ENCODE data around the gene NDUFS7. TPM values are rescaled to one million over a fixed set of nuclear protein-coding genes. Genes with fewer than 3 reads are reported as not detected.

The NDUFS7 gene
- total and polyA plus RNA-seq, 7 experiments from 2014 or later, result 48.4 to 232 (median 68.7) TPM

DNA sequence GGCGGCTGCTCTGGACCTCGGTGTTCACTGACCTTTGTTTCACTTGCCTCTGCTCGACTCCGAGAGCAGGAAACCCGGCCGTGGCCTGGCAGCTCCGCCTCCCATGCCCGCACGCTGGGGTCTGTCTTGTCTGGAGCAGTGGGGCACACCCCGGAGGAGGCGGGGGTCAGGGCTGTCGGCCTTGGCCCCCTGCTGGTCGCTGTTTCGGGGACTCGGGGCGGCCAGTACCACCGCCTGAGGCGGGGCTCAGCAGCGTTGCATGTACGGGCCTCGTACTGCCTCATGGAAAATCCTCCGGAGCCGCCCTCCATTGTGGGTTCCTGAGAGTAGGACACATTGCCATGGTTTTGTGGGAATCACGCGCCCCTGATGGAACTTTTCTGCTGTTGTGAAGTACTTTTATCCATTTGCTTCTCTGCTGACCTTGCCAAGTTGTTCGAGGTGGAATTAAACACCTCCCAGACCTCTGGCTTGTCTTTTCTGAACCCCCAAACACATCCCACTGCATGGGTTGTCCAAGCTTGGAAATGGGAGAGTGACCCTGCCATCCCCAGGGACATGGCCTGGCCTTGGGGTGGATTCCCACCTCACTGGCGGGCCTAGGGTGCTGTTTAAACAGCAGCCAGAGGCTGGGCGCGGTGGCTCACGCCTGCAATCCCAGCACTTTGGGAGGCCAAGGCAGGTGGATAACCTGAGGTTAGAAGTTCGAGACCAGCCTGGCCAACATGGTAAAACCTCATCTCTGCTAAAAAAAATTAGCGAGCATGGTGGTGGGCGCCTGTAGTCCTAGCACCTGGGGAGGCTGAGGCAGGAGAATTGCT, 5.5 kb upstream of the NDUFS7 start:
- intact Hi-C loops (cut with micrococcal nuclease), result no loop called here
- peaks cover 0 to 11% (median 0%) of the 10 kb centered on the region in 5 donors for H3K36me3 Mint-ChIP-seq
- H3K4me3 Mint-ChIP-seq, result no peak overlapping the region
- ChIA-PET CTCF (no interaction called here), POLR2A (no interaction called here)
- Histone ChIP-seq H3K27me3 (ENCODE audit: control insufficient read depth in 2 of 2, insufficient read depth in 2 of 2, low read length in 2 of 2) (no peaks in the 10 kb centered on the region), H3K4me1 (ENCODE audit: control insufficient read depth in 2 of 2, insufficient read depth in 2 of 2, low read length in 2 of 2) (no peaks in the 10 kb centered on the region), H3K27ac (ENCODE audit: low read depth, low read length) (no peak overlapping the region), H3K9me3 (ENCODE audit: control insufficient read depth in 2 of 3, low read length in 3 of 3) (no peaks in the 10 kb centered on the region), H3K36me3 (ENCODE audit: control insufficient read depth in 2 of 3, insufficient read depth in 3 of 3, low read length in 3 of 3) (peaks cover 0 to 23% (median 0%) of the 10 kb centered on the region in 3 experiments), H3K4me3 (ENCODE audit: low read length) (no peak overlapping the region)
- no peak for DNase-seq
- H3K27me3 Mint-ChIP-seq, result peaks cover 0 to 5% (median 0%) of the 10 kb centered on the region in 5 donors
- H3K4me1 Mint-ChIP-seq, result peaks cover 4 to 7% (median 5%) of the 10 kb centered on the region in 7 donors
- peaks cover 0 to 5% (median 0%) of the 10 kb centered on the region in 11 donors for H3K9me3 Mint-ChIP-seq
- H3K27ac Mint-ChIP-seq, result no peak overlapping the region
- no peak for ATAC-seq

DNA sequence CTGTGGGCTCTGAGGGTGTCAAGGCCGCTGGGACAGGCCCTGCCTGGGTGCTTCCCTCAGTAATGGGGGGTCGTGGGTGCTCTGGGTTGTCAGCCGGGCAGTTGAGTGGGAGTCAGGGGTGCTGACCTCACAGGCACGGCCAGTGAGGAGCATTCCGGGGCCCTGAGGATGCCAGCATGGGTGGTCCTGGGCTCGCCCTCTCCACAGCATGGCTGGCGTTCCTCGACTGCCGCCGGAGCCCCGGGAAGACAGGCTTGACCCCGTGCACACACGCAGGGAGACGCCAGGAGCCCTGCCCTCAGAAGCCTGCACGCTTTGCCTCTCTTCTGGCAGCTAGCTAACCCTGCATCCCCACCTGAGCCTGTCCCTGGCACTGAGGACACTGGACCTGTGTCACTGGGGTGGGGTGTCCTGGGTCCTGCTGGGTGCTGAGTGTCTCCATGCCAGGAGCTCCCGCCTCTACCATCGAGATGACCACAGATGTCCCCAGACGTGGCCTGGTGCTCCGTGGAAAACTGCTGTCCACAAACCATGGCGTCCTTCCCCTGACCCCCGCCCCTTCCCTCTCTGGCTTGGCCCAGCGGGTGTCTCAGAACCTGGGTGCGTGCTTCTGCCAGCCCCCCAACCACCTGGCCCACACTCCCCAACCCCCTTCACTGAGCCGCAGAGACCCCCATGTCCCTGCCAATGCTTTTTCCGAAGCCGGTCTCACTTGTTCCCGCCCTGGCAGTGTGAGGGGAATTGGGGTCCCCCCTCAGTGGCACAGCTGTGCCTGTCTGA, 4.4 kb upstream of the NDUFS7 start:
- Mint-ChIP-seq H3K4me1 (peaks cover 7 to 12% (median 9%) of the 10 kb centered on the region in 7 donors), H3K4me3 (no peak overlapping the region), H3K27me3 (peaks cover 0 to 10% (median 3%) of the 10 kb centered on the region in 5 donors), H3K9me3 (peaks cover 0 to 12% (median 0%) of the 10 kb centered on the region in 11 donors), H3K36me3 (peaks cover 0 to 9% (median 0%) of the 10 kb centered on the region in 5 donors), H3K27ac (no peak overlapping the region)
- ATAC-seq (no peak), DNase-seq (no peak)
- ChIA-PET POLR2A (no interaction called here), CTCF (no interaction called here)
- Histone ChIP-seq H3K27ac (ENCODE audit: low read depth, low read length) (no peak overlapping the region), H3K27me3 (ENCODE audit: control insufficient read depth in 2 of 2, insufficient read depth in 2 of 2, low read length in 2 of 2) (no peaks in the 10 kb centered on the region), H3K9me3 (ENCODE audit: control insufficient read depth in 2 of 3, low read length in 3 of 3) (no peaks in the 10 kb centered on the region), H3K4me1 (ENCODE audit: control insufficient read depth in 2 of 2, insufficient read depth in 2 of 2, low read length in 2 of 2) (peaks cover 2% of the 10 kb centered on the region in 2 donors), H3K36me3 (ENCODE audit: control insufficient read depth in 2 of 3, insufficient read depth in 3 of 3, low read length in 3 of 3) (peaks cover 0 to 16% (median 0%) of the 10 kb centered on the region in 3 experiments), H3K4me3 (ENCODE audit: low read length) (no peak overlapping the region)
- intact Hi-C loops (cut with micrococcal nuclease), result no loop called here

DNA sequence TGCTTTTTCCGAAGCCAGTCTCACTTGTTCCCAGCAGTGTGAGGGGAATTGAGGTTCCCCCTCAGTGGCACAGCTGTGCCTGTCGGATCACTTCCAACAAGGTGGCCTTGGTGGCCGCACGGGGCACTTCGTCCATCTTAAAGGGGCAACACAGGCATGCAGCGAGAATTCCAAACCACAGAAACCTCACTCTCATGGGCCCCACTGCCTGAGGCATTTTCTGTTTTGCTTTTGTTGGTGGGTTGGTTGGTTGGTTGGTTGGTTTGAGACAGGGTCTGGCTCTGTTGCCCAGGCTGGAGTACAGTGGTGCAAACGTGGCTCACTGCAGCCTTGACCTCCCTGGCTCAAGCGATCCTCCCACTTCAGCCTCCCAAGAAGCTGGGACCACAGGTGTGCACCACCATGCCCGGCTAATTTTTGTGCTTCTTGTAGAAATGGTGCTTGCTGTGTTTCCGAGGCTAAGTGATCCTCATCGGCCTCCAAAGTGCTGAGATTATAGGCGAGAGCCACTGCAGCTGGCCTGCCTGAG, 3.7 kb upstream of the NDUFS7 start:
- peaks cover 0 to 12% (median 0%) of the 10 kb centered on the region in 11 donors for H3K9me3 Mint-ChIP-seq
- Histone ChIP-seq H3K9me3 (ENCODE audit: control insufficient read depth in 2 of 3, low read length in 3 of 3) (no peaks in the 10 kb centered on the region), H3K36me3 (ENCODE audit: control insufficient read depth in 2 of 3, insufficient read depth in 3 of 3, low read length in 3 of 3) (peaks cover 0 to 13% (median 0%) of the 10 kb centered on the region in 3 experiments), H3K27ac (ENCODE audit: low read depth, low read length) (no peak overlapping the region), H3K4me3 (ENCODE audit: low read length) (no peak overlapping the region), H3K27me3 (ENCODE audit: control insufficient read depth in 2 of 2, insufficient read depth in 2 of 2, low read length in 2 of 2) (no peaks in the 10 kb centered on the region), H3K4me1 (ENCODE audit: control insufficient read depth in 2 of 2, insufficient read depth in 2 of 2, low read length in 2 of 2) (peaks cover 5 to 9% of the 10 kb centered on the region in 2 donors)
- intact Hi-C loops (cut with micrococcal nuclease), result no loop called here
- CTCF ChIA-PET, result no interaction called here
- H3K27ac Mint-ChIP-seq, result no peak overlapping the region
- ATAC-seq (no peak), DNase-seq (no peak)
- H3K4me3 Mint-ChIP-seq, result no peak overlapping the region
- H3K36me3 Mint-ChIP-seq, result peaks cover 0 to 9% (median 0%) of the 10 kb centered on the region in 5 donors
- H3K27me3 Mint-ChIP-seq, result peaks cover 0 to 10% (median 3%) of the 10 kb centered on the region in 5 donors
- peaks cover 7 to 19% (median 17%) of the 10 kb centered on the region in 7 donors for H3K4me1 Mint-ChIP-seq
- POLR2A ChIA-PET, result no interaction called here

DNA sequence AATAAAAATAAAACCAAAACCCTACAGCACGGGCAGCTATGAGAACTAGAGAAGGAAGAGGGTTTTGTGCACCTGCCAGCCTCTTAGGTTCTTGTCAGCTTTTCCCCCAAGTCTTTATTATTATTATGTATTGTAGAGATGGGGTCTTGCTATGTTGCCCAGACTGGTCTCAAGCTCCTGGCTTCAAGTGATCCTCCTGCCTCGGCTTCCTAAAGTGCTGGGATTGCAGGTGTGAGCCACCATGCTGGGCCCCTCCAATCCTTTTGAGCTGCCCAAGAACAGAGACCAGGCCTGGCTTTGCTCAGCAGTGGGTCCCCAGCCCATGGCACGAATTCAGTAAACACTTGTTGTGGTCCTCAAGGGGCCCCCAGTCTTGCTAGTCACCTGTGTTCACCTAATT, 1.5 kb upstream of the NDUFS7 start:
- intact Hi-C loops (cut with micrococcal nuclease), result loop anchor here in 1 of 2 donors (2.0 kb wide), 1 partner anchor 27 kb away; a partner anchor contains a TSS
- H3K27ac ChIP-seq (ENCODE audit: low read depth, low read length), result no peak overlapping the region

DNA sequence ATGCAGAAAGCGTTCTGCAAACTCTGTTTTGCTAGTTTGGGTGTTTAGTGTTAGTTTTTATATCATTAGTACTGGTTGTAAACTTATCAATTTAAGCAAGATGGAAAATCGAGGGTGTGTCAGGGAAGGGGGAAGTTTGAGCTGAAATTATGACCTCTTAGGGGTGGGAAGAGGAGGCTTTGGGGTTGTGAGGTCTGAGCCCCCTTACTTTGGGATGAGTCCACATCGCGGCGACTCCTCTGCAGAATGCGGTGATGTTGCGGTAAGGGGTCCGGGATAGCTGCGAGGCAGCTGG, 743 bp upstream of the NDUFS7 start:
- peaks cover 0 to 10% (median 3%) of the 10 kb centered on the region in 5 donors for H3K27me3 Mint-ChIP-seq
- peak overlapping the region; percentile 87 to 99 (median 94) for H3K4me3 Mint-ChIP-seq
- H3K36me3 ChIP-seq (ENCODE audit: control insufficient read depth in 2 of 3, insufficient read depth in 3 of 3, low read length in 3 of 3), result peaks cover 0 to 15% (median 0%) of the 10 kb centered on the region in 3 experiments
- H3K36me3 Mint-ChIP-seq, result peaks cover 0 to 9% (median 0%) of the 10 kb centered on the region in 5 donors
- no peak for DNase-seq
- intact Hi-C loops (cut with micrococcal nuclease), result loop anchor here (1.0 to 2.0 kb wide), 8 partner anchors 24 to 134 kb away; partner anchors contain the start of genes DAZAP1 (in 2 of the 2), C19orf25 (in 1 of the 2), FAM174C (in 1 of the 2) and RPS15 (in 1 of the 2)
- H3K9me3 Mint-ChIP-seq, result peaks cover 0 to 12% (median 0%) of the 10 kb centered on the region in 11 donors
- ATAC-seq, result no peak
- peak overlapping the region; percentile 98 to 100 (median 100) for H3K27ac Mint-ChIP-seq
- peaks cover 12 to 31% (median 22%) of the 10 kb centered on the region in 7 donors for H3K4me1 Mint-ChIP-seq
- no peaks in the 10 kb centered on the region for H3K27me3 ChIP-seq (ENCODE audit: control insufficient read depth in 2 of 2, insufficient read depth in 2 of 2, low read length in 2 of 2)
- peak overlapping the region; percentile 92 for H3K4me3 ChIP-seq (ENCODE audit: low read length)
- H3K9me3 ChIP-seq (ENCODE audit: control insufficient read depth in 2 of 3, low read length in 3 of 3), result no peaks in the 10 kb centered on the region
- CTCF ChIA-PET, result interaction anchor here (0.6 to 1.1 kb wide), 3 partner anchors 15 to 599 kb away, joined by 3 to 5 read pairs (median 3); no protein-coding TSS in a partner anchor
- no peak overlapping the region for H3K27ac ChIP-seq (ENCODE audit: low read depth, low read length)
- POLR2A ChIA-PET, result interaction anchor here (0.6 to 1.4 kb wide), 7 partner anchors 23 to 474 kb away, joined by 3 to 9 read pairs (median 4); partner anchors contain the start of genes CIRBP and FAM174C
- peaks cover 5 to 9% of the 10 kb centered on the region in 2 donors for H3K4me1 ChIP-seq (ENCODE audit: control insufficient read depth in 2 of 2, insufficient read depth in 2 of 2, low read length in 2 of 2)

More for the DNA sequence above, 1.5 kb upstream of the NDUFS7 start:
- peaks cover 12 to 30% (median 22%) of the 10 kb centered on the region in 7 donors for H3K4me1 Mint-ChIP-seq
- Histone ChIP-seq H3K36me3 (ENCODE audit: control insufficient read depth in 2 of 3, insufficient read depth in 3 of 3, low read length in 3 of 3) (peaks cover 0 to 17% (median 0%) of the 10 kb centered on the region in 3 experiments), H3K27me3 (ENCODE audit: control insufficient read depth in 2 of 2, insufficient read depth in 2 of 2, low read length in 2 of 2) (no peaks in the 10 kb centered on the region), H3K4me3 (ENCODE audit: low read length) (no peak overlapping the region), H3K9me3 (ENCODE audit: control insufficient read depth in 2 of 3, low read length in 3 of 3) (no peaks in the 10 kb centered on the region), H3K4me1 (ENCODE audit: control insufficient read depth in 2 of 2, insufficient read depth in 2 of 2, low read length in 2 of 2) (peaks cover 5 to 9% of the 10 kb centered on the region in 2 donors)
- ATAC-seq, result no peak
- peaks cover 0 to 12% (median 0%) of the 10 kb centered on the region in 11 donors for H3K9me3 Mint-ChIP-seq
- no peak overlapping the region for H3K27ac Mint-ChIP-seq
- H3K36me3 Mint-ChIP-seq, result peaks cover 0 to 9% (median 0%) of the 10 kb centered on the region in 5 donors
- no peak overlapping the region for H3K4me3 Mint-ChIP-seq
- peaks cover 0 to 10% (median 3%) of the 10 kb centered on the region in 5 donors for H3K27me3 Mint-ChIP-seq
- CTCF ChIA-PET, result no interaction called here
- POLR2A ChIA-PET, result interaction anchor here (0.9 to 1.4 kb wide), 2 partner anchors 25 to 248 kb away, joined by 3 to 4 read pairs; no protein-coding TSS in a partner anchor
- DNase-seq, result no peak

DNA sequence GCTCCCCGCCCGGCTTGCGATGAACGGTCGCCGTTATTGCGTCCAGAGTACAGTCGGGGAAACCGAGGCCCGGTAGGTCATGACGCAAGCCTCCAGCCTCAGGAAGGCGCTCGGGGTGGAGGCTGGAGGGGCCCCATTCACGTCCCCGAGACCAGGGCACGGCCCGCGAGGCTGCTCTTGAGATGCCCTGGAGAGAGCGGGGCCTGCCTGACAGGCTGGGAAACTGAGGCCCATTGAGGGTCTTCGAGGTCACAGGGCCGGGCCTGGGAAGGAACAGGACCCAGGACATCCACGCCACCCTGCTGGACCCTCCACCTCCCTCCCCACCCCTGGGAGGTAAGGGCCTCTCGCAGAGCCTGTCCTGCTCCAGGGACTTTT, 367 bp downstream of the NDUFS7 start:
- Mint-ChIP-seq H3K27me3 (peaks cover 0 to 10% (median 3%) of the 10 kb centered on the region in 5 donors), H3K4me1 (peaks cover 12 to 34% (median 25%) of the 10 kb centered on the region in 7 donors), H3K27ac (peak overlapping the region; percentile 24 to 100 (median 79)), H3K36me3 (peaks cover 0 to 9% (median 4%) of the 10 kb centered on the region in 5 donors), H3K4me3 (peak overlapping the region; percentile 81 to 99 (median 90)), H3K9me3 (peaks cover 0 to 12% (median 0%) of the 10 kb centered on the region in 11 donors)
- POLR2A ChIA-PET, result interaction anchor here (1.0 kb wide), 1 partner anchor 115 kb away, joined by 3 read pairs; the partner anchor contains the start of gene CIRBP
- CTCF ChIA-PET, result no interaction called here
- Histone ChIP-seq H3K36me3 (ENCODE audit: control insufficient read depth in 2 of 3, insufficient read depth in 3 of 3, low read length in 3 of 3) (peaks cover 2 to 27% (median 3%) of the 10 kb centered on the region in 3 experiments), H3K4me1 (ENCODE audit: control insufficient read depth in 2 of 2, insufficient read depth in 2 of 2, low read length in 2 of 2) (peaks cover 5 to 9% of the 10 kb centered on the region in 2 donors), H3K4me3 (ENCODE audit: low read length) (peak overlapping the region; percentile 92), H3K27ac (ENCODE audit: low read depth, low read length) (peak overlapping the region; percentile 76), H3K27me3 (ENCODE audit: control insufficient read depth in 2 of 2, insufficient read depth in 2 of 2, low read length in 2 of 2) (no peaks in the 10 kb centered on the region), H3K9me3 (ENCODE audit: control insufficient read depth in 2 of 3, low read length in 3 of 3) (no peaks in the 10 kb centered on the region)
- intact Hi-C loops (cut with micrococcal nuclease), result no loop called here
- DNase-seq (no peak), ATAC-seq (no peak)

All from naive thymus-derived CD4-positive, alpha-beta T cell (primary cell).